ENCODE data around the gene RASSF1.

GRCh38 chr3:50350213-50350526, 9.5 kb upstream of the RASSF1 start:
- TF ChIP-seq EZH2phosphoT487 (IDR thresholded peaks at IDR 0.05; ENCODE audit: borderline replicate concordance, low read length) (no peak), EZH2 (IDR thresholded peaks at IDR 0.05; ENCODE audit: low read length, unreplicated experiment) (no peak)

All from PC-3 (cell line).